Astrocyte of the spinal cord (primary cell): ENCODE data around the gene PROKR2.

Experiments used
- DNase-seq: peaks from one replicate; pipeline ENCODE4 v3.0.0; 2011; ENCODE audit warnings: low read depth, low spot score
- H3K4me3 ChIP-seq: 2 replicates; pipeline ENCODE4 v1.5.1; 2011; ENCODE audit warnings: low read depth, mild to moderate bottlenecking, low read length, moderate library complexity
- CTCF ChIP-seq: IDR thresholded peaks from 2 replicates; pipeline ENCODE4 v1.5.1; 2012; ENCODE audit warnings: low read depth, mild to moderate bottlenecking, low read length, inconsistent platforms
- in situ Hi-C: cut with HindIII; loops from 2 replicates; pipeline ENCODE4 v1.10.0; 2017; ENCODE audit warnings: low sequenced_read_pairs

The PROKR2 gene

GRCh38 chr20:5316188-5317158 is at the start of gene PROKR2:
TSS of gene PROKR2 (minus strand) at chr20:5316954. CDS start at chr20:5314369, 2,585 bp downstream.
- TF ChIP-seq CTCF: no peak
- DNase-seq: no peak
- in situ Hi-C loops: no loop called here
- H3K4me3 ChIP-seq: no peak within 1 kb of the TSS

- no peak for TF ChIP-seq CTCF
- DNase-seq: peak; percentile 14
- in situ Hi-C loops: no loop called here
- H3K4me3 ChIP-seq: no peak overlapping the region
Observed at GRCh38 chr20:5364997-5365597, 48.3 kb upstream of the PROKR2 start.

GRCh38 chr20:5364136-5364821 is 47.5 kb upstream of the PROKR2 start:
- in situ Hi-C loops: no loop called here
- no peak for DNase-seq
- no peak overlapping the region for H3K4me3 ChIP-seq
- TF ChIP-seq CTCF: no peak

- H3K4me3 ChIP-seq: no peak overlapping the region
- no peak for TF ChIP-seq CTCF
- in situ Hi-C loops: no loop called here
- no peak for DNase-seq
Observed at GRCh38 chr20:5362771-5363170, 46.0 kb upstream of the PROKR2 start.

- no peak for TF ChIP-seq CTCF
- no peak for DNase-seq
- in situ Hi-C loops: no loop called here
- H3K4me3 ChIP-seq: no peak overlapping the region
Observed at GRCh38 chr20:5361176-5361575, 44.4 kb upstream of the PROKR2 start.

- in situ Hi-C loops: no loop called here
- no peak for TF ChIP-seq CTCF
- no peak for DNase-seq
Observed at GRCh38 chr20:5357946-5358345, 41.2 kb upstream of the PROKR2 start.

More at GRCh38 chr20:5357946-5358345, 41.2 kb upstream of the PROKR2 start:
- no peak overlapping the region for H3K4me3 ChIP-seq
